ENCODE results near the gene PCDHB6.

GRCh38 chr5:141199359-141200235, 49.7 kb downstream of the PCDHB6 start, which contains the start of gene PCDHB11:
- TF ChIP-seq NR3C1 (IDR thresholded peaks at IDR 0.05): no peak
- TF ChIP-seq, protein P1, sequence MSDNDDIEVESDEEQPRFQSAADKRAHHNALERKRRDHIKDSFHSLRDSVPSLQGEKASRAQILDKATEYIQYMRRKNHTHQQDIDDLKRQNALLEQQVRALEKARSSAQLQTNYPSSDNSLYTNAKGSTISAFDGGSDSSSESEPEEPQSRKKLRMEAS (IDR thresholded peaks at IDR 0.05): no peak
